ENCODE measurements around the gene TMCO4.
"Not testable (repeated sequence)": the region's sequence is repeated elsewhere in the genome, so short reads cannot be mapped to it uniquely, and the experiment has no call there.

TMCO4 gene

GRCh38 chr1:19643602-19644394, 155.9 kb downstream of the TMCO4 start, which contains the start of gene NBL1:
TSS of gene NBL1 (plus strand) at chr1:19644311. CDS start at chr1:19655031, 10,720 bp downstream.
- DNase-seq (ENCODE audit: extremely low read depth in 1 of 2, low read depth in 1 of 2), result peak; percentile 50 to 65

DNA sequence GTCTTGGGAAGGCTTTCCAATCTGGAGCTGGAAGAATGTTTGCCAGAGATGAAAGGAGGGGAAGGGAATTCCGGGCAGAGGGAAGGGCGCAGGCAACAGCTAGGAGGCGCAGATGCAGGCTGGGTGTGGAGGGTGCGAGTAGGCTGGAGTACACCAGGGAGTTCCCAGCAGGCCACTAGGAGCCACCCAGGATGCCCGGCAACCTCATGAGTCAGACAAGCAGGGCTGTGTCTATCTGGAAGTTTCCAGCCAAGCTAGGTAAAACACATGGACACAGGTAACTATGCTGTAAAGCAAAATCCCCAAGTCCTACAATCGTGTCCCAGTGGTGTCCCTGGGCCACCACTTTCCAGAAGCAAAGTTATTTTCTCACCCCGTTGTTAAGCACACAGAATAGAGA, 156.6 kb downstream of the TMCO4 start:
- no peak for DNase-seq (ENCODE audit: extremely low read depth in 1 of 2, low read depth in 1 of 2)

DNA sequence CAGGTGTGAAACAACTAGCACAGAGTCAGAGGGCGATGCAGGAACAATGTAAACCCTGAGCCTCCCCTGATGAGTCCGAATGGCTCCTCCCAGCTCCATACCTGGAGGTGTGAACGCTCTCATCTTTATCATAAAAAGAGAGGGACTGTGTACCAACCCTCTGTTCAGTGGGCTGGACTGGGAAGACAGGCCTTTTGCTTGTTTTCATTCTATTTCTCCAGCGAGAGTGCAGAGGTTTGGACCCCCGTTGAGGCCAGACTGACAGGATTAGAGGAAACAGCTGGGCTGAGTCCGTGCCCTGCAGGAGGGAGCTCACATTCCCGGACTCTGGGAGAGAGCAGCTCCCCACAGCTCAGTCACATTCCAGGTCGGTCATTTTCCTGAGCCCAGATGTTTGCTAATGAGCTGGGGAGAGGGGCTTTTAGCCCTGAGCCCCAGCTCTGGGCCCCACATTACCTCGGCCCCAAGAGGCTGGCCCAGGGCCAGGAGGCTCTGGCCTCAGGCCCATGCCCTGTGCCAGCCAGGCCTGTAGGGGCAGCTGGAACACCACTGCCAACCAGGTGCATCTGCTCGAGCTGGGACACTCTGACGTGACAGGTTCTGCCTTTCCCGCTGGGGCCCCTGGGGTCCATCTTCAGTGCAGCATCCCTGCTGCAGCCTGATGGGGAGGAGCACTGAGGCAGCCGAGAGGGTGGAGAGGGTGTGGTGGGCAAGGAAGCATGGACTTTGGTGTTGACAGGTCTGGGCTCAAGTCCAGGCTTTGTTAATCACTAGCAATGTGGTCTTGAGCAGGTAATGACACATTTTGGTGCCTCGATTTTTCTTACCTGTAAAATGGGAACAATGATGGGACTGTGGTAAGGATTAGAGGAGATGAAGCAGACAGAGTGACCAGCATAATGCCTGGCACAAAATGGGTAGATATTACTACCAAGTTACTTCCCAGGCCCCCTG, 159.1 kb downstream of the TMCO4 start:
- no peak for DNase-seq (ENCODE audit: extremely low read depth in 1 of 2, low read depth in 1 of 2)

DNA sequence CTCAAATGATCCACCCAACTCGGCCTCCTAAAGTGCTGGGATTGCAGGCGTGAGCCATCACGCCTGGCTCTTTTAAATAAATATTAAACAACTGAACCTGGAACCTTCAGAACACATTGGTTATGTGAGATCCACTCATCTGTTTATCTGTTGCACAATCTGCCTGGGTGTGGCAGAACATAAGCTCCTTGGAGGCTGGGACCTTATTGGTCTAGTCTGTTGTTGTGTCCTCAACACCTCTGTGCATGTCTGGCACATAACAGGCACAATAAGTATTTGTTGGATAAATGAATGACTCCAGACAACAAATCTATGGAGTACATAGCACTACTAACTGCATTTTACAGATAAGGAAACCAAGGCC, 159.7 kb downstream of the TMCO4 start:
- no peak for DNase-seq (ENCODE audit: extremely low read depth in 1 of 2, low read depth in 1 of 2)

- DNase-seq (ENCODE audit: extremely low read depth in 1 of 2, low read depth in 1 of 2), result not testable (repeated sequence)
Observed at GRCh38 chr1:19639228-19639627, 160.5 kb downstream of the TMCO4 start.

DNA sequence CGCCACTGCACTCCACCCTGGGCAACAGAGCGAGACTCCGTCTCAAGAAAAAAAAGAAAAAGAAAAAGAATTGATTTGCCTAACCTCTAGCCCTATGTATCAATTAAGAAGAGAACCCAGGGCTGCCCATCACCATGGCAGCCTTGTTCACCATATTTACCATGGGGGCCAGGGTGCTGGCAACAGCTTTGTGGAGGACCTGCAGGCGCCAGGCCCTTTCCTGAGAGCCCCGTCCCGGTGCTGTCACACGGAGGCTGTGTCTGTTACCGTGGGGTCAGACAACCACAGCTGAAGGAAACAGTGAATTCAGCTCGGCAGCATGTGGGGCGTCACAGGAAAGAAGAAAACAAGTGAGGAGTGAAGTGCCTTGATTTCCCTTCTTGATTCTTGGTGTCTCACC, 162.1 kb downstream of the TMCO4 start:
- DNase-seq (ENCODE audit: extremely low read depth in 1 of 2, low read depth in 1 of 2), result no peak

GRCh38 chr1:19636749-19637148, 163.0 kb downstream of the TMCO4 start:
- DNase-seq (ENCODE audit: extremely low read depth in 1 of 2, low read depth in 1 of 2), result not testable (repeated sequence)

- no peak for DNase-seq (ENCODE audit: extremely low read depth in 1 of 2, low read depth in 1 of 2)
Observed at GRCh38 chr1:19636065-19636464, 163.7 kb downstream of the TMCO4 start.

- no peak for DNase-seq (ENCODE audit: extremely low read depth in 1 of 2, low read depth in 1 of 2)
Observed at GRCh38 chr1:19635646-19636045, 164.1 kb downstream of the TMCO4 start.

DNA sequence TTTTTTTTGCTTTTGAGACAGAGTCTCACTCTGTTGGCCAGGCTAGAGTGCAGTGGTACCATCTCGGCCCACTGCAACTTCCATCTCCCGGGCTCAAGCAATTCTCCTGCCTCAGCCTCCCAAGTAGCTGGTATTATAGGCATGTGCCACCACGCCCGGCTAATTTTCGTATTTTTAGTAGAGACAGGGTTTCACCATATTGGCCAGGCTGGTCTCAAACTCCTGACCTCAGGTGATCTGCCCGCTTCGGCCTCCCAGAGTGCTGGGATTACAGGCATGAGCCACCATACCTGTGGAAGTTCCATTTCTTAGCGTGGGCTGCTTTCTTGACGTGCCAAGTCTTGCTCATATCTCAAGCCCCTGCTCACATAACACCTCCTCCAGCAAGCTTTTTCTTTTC, 164.7 kb downstream of the TMCO4 start:
- not testable (repeated sequence) for DNase-seq (ENCODE audit: extremely low read depth in 1 of 2, low read depth in 1 of 2)

- DNase-seq (ENCODE audit: extremely low read depth in 1 of 2, low read depth in 1 of 2), result no peak
Observed at GRCh38 chr1:19633106-19633505, 166.6 kb downstream of the TMCO4 start.
